GM21381 (cell line): ENCODE data around the gene CRACR2B.

ENCODE experiments used
- ATAC-seq: cut with Tn5 transposase; IDR thresholded peaks from one replicate; pipeline ENCODE4 v1.9.1; 2021; ENCODE audit warnings: mild to moderate bottlenecking, moderate library complexity; ENCODE audit not compliant: unreplicated experiment

Gene CRACR2B

GRCh38 chr11:837189-837989 is 9.7 kb downstream of the CRACR2B start:
- ATAC-seq = no peak

GRCh38 chr11:837990-838307 is 10.2 kb downstream of the CRACR2B start:
- ATAC-seq = no peak

- ATAC-seq = no peak
These were observed 10.9 kb downstream of the CRACR2B start for GRCh38 chr11:838441-839279.

- no peak for ATAC-seq
These were observed 11.5 kb downstream of the CRACR2B start for GRCh38 chr11:839280-839623.

- no peak for ATAC-seq
These were observed 12.3 kb downstream of the CRACR2B start for GRCh38 chr11:839875-840617.

GRCh38 chr11:841981-842369 is 14.3 kb downstream of the CRACR2B start:
- no peak for ATAC-seq

GRCh38 chr11:842370-843002 is 14.8 kb downstream of the CRACR2B start, which contains the start of the genes POLR2L and TSPAN4:
Gene POLR2L (minus strand): TSS chr11:842529. CDS start chr11:842508, 21 bp downstream.
Gene TSPAN4 (plus strand): TSS chr11:842852. CDS start chr11:850305, 7,453 bp downstream.
- peak; percentile 71 for ATAC-seq

- peak; percentile 6 for ATAC-seq
These were observed 15.5 kb downstream of the CRACR2B start for GRCh38 chr11:843086-843734.

GRCh38 chr11:843818-844692 is 16.3 kb downstream of the CRACR2B start:
- ATAC-seq = no peak

GRCh38 chr11:844693-845644 is 17.2 kb downstream of the CRACR2B start:
- no peak for ATAC-seq

GRCh38 chr11:845872-846495 is 18.3 kb downstream of the CRACR2B start:
- ATAC-seq = no peak

GRCh38 chr11:846496-847098 is 18.9 kb downstream of the CRACR2B start:
- no peak for ATAC-seq

- ATAC-seq = no peak
These were observed 20.2 kb downstream of the CRACR2B start for GRCh38 chr11:847876-848275.

- no peak for ATAC-seq
These were observed 20.7 kb downstream of the CRACR2B start for GRCh38 chr11:848380-848931.

GRCh38 chr11:849104-849824 is 21.5 kb downstream of the CRACR2B start:
- ATAC-seq = no peak

- ATAC-seq = no peak
These were observed 22.4 kb downstream of the CRACR2B start for GRCh38 chr11:849951-850774.
